Right lobe of liver (tissue), 6 donors: ENCODE measurements around the gene MTHFD2. TPM values are rescaled to one million over a fixed set of nuclear protein-coding genes. Genes with fewer than 3 reads are reported as not detected.

Experiments used
- ATAC-seq, 4 donors: fragments of 200-7000 bp; cut with Tn5 transposase; one replicate each; pipeline ENCODE4 v1.9.1; 2020; ENCODE audit warnings: mild to moderate bottlenecking in 4 of 4, moderate library complexity in 4 of 4
- DNase-seq, 3 donors: peaks; one replicate each; pipeline ENCODE4 v3.0.0-alpha.2; 2020
- H3K27ac ChIP-seq, 3 donors: fragments of 200-600 bp; one replicate each; pipeline ENCODE4 v1.8.0; 2022
- H3K27me3 ChIP-seq, 2 donors: fragments of 200-600 bp; one replicate each; pipeline ENCODE4 v1.8.0; 2022
- H3K36me3 ChIP-seq, 4 donors: fragments of 200-600 bp; sonication (generic) in 1 of 4; one replicate each; pipeline versions ENCODE4 v1.5.1 to v1.8.0; 2017 to 2022; ENCODE audit warnings: control low read depth in 1 of 4
- H3K4me1 ChIP-seq, 4 donors: fragments of 200-600 bp; sonication (generic) in 1 of 4; one replicate each; pipeline versions ENCODE4 v1.5.1 to v1.8.0; 2017 to 2022; ENCODE audit warnings: control low read depth in 1 of 4
- H3K4me3 ChIP-seq, 3 donors: fragments of 200-600 bp; one replicate each; pipeline ENCODE4 v1.8.0; 2022
- H3K9me3 ChIP-seq, 4 donors: fragments of 200-600 bp; sonication (generic) in 1 of 4; one replicate each; pipeline versions ENCODE4 v1.5.1 to v1.8.0; 2017 to 2022; ENCODE audit warnings: control low read depth in 1 of 4
- CTCF ChIP-seq, 4 donors: fragments of 200-600 bp in 3 of 4; fragments of 450-650 bp in 1 of 4; IDR thresholded peaks; one replicate each; pipeline versions ENCODE4 v1.5.1 to v1.8.0; 2016 to 2022; ENCODE audit warnings: antibody characterized with exemption in 4 of 4, mild to moderate bottlenecking in 2 of 4
- POLR2A ChIP-seq: fragments of 450-650 bp; IDR thresholded peaks from one replicate; pipeline ENCODE4 v1.6.1; 2017; ENCODE audit warnings: antibody characterized with exemption, mild to moderate bottlenecking
- WGBS: methylation state at CpG from one replicate; pipeline ENCODE4 v1.1.6; 2018; ENCODE audit warnings: low coverage, low lambda C conversion rate; ENCODE audit not compliant: insufficient coverage; ENCODE audit errors: missing lambda C conversion rate; 5-methylcytosine and 5-hydroxymethylcytosine counted together
- intact Hi-C, 2 donors: fragments of 100-400 bp; cut with DNase I; formaldehyde crosslinking; loops; one replicate each; pipeline versions ENCODE4 v1.11.2 to v1.14.1; 2022
- total RNA-seq, 6 experiments: library from RNA; depleted of rRNA in 2 of 6; stranded (reverse); fragments of >200 nt in 2 of 6; fragmentation: NEBNext Ultra II Directional in 3 of 6; extraction: Animal tissue kit (Norgen Biotek cat#: 25700) in 3 of 6; gene quantifications; one replicate each; pipeline versions ENCODE4 v1.1.0 to v1.2.4, GENCODE V29; 2016 to 2023
- donor health status: DM: no; HTN: yes; CAD: no.
- donor health status: DM: no; HTN: no; CAD: no.
- donor health status: DM: no; HTN: no; CAD: no.
- donor health status: DM: no; HTN: yes; CAD: no.
- donor health status: DM: no; HTN: yes; CAD: no.

Gene MTHFD2
- total RNA-seq, 6 experiments from 2014 or later, result 0.31 to 7.4 (median 2.0) TPM

GRCh38 chr2:74155830-74156229 is 42.6 kb upstream of the MTHFD2 start:
- Histone ChIP-seq H3K36me3 (peaks cover 0 to 66% (median 10%) of the 10 kb centered on the region in 4 donors), H3K9me3 (no peaks in the 10 kb centered on the region), H3K4me1 (no peaks in the 10 kb centered on the region), H3K27ac (no peak overlapping the region), H3K27me3 (no peaks in the 10 kb centered on the region), H3K4me3 (no peak overlapping the region)
- no peak for ATAC-seq
- WGBS, result 63% methylated on average over 3 of the region's 3 CpGs
- intact Hi-C loops, result no loop called here
- no peak for DNase-seq
- TF ChIP-seq POLR2A, result no peak
- TF ChIP-seq CTCF (IDR thresholded peaks at IDR 0.05), result no peak

GRCh38 chr2:74162951-74163350 is 35.5 kb upstream of the MTHFD2 start:
- TF ChIP-seq CTCF (IDR thresholded peaks at IDR 0.05), result no peak
- TF ChIP-seq POLR2A, result no peak
- Histone ChIP-seq H3K4me1 (no peaks in the 10 kb centered on the region), H3K9me3 (no peaks in the 10 kb centered on the region), H3K27me3 (no peaks in the 10 kb centered on the region), H3K4me3 (no peak overlapping the region), H3K36me3 (peaks cover 0 to 97% (median 26%) of the 10 kb centered on the region in 4 donors), H3K27ac (no peak overlapping the region)
- ATAC-seq (no peak), DNase-seq (no peak)
- WGBS, result 89% methylated on average over 6 of the region's 6 CpGs
- intact Hi-C loops, result no loop called here

- TF ChIP-seq CTCF (IDR thresholded peaks at IDR 0.05) (no peak), POLR2A (no peak)
- no peak for DNase-seq
- ATAC-seq, result no peak
- H3K27ac ChIP-seq, result no peak overlapping the region
- peaks cover 0 to 97% (median 27%) of the 10 kb centered on the region in 4 donors for H3K36me3 ChIP-seq
- no peaks in the 10 kb centered on the region for H3K4me1 ChIP-seq
- H3K4me3 ChIP-seq, result no peak overlapping the region
- no peaks in the 10 kb centered on the region for H3K27me3 ChIP-seq
- H3K9me3 ChIP-seq, result no peaks in the 10 kb centered on the region
- intact Hi-C loops, result no loop called here
- 83% methylated on average over 1 of the region's 1 CpG for WGBS
Measured at GRCh38 chr2:74164761-74165160, 33.7 kb upstream of the MTHFD2 start.

GRCh38 chr2:74168739-74169138 is 29.7 kb upstream of the MTHFD2 start:
- Histone ChIP-seq H3K27me3 (no peaks in the 10 kb centered on the region), H3K27ac (no peak overlapping the region), H3K4me1 (no peaks in the 10 kb centered on the region), H3K4me3 (no peak overlapping the region), H3K9me3 (no peaks in the 10 kb centered on the region), H3K36me3 (peaks cover 0 to 86% (median 26%) of the 10 kb centered on the region in 4 donors)
- DNase-seq (no peak), ATAC-seq (no peak)
- no peak for TF ChIP-seq POLR2A
- TF ChIP-seq CTCF (IDR thresholded peaks at IDR 0.05), result no peak
- 58% methylated on average over 2 of the region's 2 CpGs for WGBS
- intact Hi-C loops, result no loop called here

GRCh38 chr2:74174909-74175308 is 23.5 kb upstream of the MTHFD2 start:
- ATAC-seq (no peak), DNase-seq (no peak)
- H3K9me3 ChIP-seq, result no peaks in the 10 kb centered on the region
- intact Hi-C loops, result no loop called here
- peaks cover 0 to 14% (median 0%) of the 10 kb centered on the region in 4 donors for H3K4me1 ChIP-seq
- TF ChIP-seq POLR2A, result no peak
- TF ChIP-seq CTCF (IDR thresholded peaks at IDR 0.05), result no peak
- H3K4me3 ChIP-seq, result no peak overlapping the region
- WGBS, result no CpG with 5 or more reads among the region's 1 CpG
- no peak overlapping the region for H3K27ac ChIP-seq
- peaks cover 0 to 26% (median 5%) of the 10 kb centered on the region in 4 donors for H3K36me3 ChIP-seq
- no peaks in the 10 kb centered on the region for H3K27me3 ChIP-seq
